Measurements from ENCODE around the gene STK17A.

DNA sequence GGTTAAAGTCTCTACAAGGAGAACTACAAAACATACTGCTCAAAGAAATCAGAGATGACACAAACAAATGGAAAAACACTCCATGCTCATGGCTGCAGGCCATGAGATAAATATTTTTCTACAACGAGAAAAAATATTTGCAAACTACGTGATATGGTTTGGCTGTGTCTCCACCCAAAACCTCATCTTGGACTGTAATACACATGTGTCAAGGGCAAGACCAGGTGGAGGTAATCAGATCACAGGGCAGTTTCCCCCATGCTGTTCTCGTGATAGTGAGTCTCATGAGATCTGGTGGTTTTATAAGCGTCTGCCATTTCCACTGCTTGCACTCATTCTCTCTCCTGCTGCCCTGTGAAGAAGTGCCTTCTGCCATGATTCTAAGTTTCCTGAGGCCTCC, 88.6 kb downstream of the STK17A start:
- TF ChIP-seq, protein P1, sequence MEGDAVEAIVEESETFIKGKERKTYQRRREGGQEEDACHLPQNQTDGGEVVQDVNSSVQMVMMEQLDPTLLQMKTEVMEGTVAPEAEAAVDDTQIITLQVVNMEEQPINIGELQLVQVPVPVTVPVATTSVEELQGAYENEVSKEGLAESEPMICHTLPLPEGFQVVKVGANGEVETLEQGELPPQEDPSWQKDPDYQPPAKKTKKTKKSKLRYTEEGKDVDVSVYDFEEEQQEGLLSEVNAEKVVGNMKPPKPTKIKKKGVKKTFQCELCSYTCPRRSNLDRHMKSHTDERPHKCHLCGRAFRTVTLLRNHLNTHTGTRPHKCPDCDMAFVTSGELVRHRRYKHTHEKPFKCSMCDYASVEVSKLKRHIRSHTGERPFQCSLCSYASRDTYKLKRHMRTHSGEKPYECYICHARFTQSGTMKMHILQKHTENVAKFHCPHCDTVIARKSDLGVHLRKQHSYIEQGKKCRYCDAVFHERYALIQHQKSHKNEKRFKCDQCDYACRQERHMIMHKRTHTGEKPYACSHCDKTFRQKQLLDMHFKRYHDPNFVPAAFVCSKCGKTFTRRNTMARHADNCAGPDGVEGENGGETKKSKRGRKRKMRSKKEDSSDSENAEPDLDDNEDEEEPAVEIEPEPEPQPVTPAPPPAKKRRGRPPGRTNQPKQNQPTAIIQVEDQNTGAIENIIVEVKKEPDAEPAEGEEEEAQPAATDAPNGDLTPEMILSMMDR (IDR thresholded peaks at IDR 0.05): no peak
- no peak for TF ChIP-seq EZH2 (IDR thresholded peaks at IDR 0.05)
